CD4-positive, alpha-beta T cell treated with Interferon gamma for 1 hour (primary cell): ENCODE data around the gene TEAD3.

Experiments
- DNase-seq: peaks from one replicate; pipeline ENCODE4 v3.0.0-alpha.2; 2020

TEAD3 gene

DNA sequence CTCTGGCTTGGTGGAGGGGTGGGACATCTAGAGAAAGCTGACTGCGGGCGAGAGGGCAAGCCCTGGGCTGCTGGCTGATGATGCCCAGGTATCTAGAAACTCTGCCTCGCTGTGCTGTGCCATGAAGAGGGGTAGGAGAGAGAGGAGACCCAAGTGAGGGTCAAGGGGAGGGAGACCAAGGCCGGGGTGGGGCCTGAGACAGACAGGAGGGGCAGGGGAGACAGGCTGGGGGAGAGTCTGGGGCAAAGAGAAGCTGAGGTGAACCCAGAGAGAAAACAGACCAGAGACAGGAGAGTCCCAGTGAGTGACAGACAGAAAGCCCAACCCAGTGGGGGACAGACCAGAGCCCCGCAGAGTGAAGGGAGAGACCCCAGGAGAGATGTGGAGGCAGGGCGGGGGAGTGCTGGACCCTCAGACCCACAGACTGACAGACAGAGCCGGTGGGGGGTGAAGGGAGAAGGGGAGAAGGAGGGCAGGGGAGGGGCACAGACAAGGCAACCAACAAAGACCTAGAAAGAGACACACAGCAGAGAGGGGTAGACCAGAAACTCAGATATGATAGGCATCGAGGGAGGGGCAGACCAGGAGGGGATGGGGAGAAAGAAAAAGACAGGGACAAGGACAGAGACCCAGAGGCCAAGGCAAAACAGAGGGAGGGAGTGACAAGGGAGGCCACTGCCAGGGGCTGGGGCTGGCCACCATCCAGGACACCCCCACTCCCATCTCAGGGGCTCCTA lies 5.9 kb downstream of the TEAD3 start:
- no peak for DNase-seq

DNA sequence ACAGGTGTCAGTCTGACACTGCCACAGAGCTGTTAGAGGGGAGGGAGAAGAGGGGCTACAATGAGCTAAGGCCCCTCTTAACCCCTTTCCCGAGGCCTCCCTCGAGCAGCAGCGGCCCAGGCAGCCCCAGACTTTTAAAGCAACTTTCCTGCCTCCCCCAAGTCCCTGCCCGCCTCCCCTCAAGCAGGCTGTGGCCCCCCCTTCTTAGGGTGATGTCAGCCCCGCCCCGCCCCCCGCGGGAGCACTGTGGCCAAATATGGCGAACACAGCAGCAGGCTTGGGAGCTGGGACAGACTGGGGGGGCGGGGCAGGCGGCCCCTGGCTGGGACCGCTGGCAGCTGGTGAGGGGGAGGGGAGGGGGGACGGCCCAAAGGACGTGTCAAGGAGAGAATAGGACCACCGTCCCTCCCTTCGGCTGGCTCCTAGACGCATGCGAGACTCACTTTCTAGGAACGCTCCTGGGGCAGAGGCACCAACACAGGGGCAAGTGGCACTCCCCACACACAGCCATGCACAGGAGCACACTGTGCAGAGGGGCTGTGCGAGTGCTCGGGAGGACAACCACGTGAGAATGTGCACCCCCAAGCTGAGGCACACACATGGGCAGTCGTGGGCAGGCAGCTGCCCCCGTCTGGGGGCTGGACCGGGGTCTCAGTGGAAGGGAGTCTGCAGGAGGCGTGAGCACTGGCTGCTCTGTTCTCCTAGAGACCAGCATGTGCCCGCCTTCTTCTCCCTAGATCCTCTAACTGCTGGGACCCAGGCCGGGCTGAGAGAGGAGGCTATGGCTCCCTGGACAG lies 6.7 kb downstream of the TEAD3 start:
- no peak for DNase-seq

DNA sequence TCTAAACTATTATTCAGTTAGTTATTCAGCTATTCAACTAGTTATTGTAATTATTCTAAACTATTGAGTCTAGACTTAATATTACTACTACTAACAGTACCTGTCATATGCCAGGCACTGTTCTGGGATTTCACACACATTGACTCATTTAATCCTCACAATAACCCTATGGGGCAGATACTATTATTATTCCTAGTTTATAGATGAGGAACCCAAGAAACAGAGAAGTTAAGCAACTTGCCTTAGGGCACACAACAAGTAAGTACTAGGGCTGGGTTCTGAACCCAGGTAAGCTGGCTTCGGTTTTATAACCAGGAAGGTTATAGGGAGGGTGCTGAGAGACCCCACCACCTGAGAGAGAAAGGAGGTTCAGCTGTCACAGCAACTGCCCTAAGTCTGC lies 7.8 kb downstream of the TEAD3 start:
- DNase-seq = no peak

DNA sequence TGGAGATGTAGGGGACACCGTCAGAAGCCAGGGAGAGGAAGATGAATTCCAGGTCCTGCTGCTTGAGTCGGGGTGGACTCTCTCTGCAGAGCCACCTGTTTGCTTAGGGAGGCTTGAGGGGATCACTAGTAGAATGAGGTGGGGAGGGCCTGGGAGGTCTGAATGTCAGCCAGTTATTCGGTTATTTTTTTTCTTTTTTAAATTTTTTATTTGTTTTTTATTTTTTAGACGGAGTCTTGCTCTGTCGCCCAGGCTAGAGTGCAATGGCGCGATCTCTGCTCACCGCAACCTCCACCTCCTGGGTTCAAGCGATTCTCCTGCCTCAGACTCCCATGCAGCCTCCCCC lies 8.4 kb downstream of the TEAD3 start:
- DNase-seq = no peak

DNA sequence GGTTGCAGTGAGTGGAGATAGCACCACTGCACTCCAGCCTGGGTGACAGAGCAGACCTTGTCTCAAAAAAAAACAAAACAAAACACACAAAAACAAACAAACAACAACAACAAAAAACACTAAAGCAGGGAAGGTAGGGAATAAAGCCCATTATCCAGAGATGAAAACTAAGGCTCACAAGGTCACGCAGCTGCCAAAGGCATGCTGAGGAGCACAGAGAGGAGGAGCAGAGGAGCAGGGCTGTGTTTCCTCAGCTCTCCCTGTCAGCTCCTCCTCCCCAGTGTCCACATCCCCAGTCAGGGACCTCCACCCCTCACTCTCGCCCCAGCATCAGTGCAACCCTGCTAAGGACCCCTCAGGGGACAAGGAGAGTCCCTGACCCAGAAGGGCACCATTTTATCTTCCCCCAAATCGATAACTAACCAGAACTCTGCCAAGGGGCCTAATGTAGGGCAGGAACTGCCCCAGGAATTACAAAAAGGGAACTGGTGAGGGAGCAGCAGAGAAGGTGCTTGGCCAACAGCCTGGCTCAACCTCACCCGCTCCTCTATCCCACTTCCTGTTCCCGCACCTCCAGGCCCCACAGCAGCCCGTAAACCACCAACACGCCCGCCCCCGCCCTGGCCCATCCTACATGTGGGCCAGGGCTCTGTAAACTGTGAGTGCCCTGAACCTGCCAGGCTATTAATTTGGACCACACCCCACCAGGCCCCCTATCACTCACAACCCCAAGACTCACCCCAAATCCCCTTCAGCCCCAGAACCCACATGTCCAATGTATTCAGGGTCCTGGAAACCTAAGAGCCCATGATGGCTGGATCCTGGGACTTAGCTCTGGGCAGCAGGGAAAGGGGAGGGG lies 9.0 kb downstream of the TEAD3 start:
- no peak for DNase-seq

DNA sequence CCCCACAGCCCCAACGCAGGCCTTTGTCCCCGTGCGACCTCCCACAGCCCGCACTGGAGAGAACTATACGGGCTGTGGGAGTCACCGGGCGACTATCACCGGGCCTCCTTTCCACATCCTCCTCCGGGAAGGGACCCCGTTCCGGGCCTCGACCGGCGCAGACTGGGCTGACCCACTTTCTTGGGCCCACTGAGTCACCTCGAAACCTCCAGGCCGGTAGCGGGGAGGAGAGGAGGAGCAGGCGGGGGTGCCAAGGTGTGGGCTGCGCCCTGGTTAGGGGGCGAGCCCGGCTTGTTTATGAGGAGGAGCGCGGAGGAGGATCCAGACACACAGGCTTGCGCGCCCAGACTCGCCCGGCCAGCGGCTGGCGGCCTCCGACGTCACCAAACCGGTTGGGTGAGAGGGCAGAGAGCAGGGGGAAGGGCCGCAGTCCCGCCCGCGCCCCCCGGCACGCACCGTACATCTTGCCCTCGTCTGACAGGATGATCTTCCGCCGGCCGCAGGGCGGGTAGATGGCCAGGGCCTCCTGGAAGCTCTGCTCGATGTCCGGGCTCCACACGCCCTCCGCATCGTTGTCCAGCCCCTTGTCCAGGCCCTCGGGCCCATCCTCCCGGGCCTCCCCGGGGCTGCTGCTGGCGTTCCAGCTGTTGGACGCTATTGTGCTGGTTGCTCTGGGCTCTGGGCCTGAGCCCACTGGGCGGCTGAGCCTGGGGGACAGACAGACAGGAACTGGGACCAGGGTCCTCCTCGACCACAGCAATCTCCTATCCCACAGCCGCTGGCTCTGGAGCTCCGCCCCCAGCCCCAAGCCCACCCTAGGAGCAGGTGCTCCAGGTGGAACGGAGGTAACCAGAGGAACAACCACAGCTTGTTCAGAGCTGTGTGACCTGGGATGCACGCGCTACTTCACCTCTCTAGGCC lies 10.6 kb downstream of the TEAD3 start:
- DNase-seq = no peak

DNA sequence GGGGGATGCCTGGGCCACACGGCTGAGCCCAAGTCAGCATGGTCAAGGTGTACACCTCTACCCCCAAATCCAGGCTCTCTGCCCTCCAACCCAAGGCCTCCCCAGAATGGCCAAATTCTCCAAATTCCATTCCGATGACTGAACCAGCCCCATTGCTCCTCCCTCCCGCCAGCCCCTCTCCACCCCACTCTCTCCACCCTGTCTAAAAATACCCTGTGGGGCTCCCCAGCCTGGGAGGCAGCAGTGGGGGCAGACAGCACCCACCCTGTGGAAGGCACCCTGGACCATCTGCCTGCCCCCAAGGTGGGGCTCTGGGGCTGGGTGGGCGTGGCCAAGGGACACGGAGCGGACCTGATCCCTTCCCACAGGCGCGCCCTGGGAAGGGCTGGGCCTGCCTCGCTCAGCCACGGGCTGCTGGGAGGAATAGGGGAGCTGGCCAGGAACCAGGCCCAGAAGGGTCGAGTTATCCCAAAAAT lies 11.4 kb downstream of the TEAD3 start:
- no peak for DNase-seq

DNA sequence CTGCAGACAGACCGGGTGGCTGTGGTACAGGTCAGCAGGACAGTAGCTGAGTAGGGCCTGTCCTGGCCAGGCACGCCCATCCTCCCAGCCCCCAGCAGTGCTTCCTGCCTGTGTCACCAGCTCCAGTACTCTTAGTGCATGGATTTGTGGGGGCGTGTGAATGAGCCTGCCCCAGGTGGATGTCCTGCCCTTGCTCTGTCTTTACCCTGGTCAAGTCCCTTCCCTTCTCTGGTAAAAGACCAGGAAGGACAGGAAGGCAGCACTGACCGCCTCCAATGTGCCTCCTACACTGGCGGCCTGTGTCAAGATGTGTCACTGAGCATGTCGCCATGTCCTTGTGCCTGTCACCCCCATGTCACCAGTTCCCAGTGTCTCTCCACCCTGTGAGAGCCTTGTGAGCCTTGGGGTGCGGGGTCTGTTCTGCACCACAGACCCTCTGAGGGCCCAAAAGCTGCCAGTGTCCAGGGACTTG lies 11.9 kb downstream of the TEAD3 start:
- no peak for DNase-seq

DNA sequence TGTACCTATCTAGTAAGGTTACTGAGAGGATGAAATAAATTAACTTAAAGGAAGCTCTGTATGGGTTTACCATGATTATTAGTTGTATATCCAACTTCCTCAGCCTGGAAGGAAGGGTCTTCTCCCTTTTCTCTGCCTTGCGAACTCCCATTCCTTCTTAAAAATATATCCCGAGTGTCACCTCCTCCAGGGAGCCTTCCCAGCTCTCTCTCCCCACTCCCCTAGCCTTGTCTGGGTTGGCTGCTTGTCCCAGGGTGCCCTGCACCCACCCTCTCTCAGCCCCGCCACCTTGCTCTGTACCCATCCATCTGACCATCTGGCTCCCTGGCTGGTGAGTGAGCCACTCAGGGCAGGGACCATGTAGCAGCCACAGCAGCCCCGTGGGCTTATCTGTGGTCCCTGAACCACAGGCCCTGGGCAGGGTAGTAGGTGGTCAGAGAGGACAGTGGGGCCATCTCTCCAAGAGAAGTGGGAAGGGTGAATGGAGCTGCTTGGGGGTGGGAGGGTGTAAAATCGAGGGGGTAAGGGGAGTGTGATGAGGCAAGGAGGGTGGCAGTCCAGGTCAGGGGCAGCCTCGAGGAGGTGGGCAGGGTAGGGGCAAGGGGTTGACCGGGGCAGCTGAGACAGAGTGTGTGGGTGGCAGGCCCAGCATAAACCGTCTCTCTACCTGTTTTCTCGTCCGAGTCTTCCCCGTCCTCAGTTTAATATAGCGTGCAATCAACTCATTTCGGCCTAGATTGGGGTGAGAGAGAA lies 12.8 kb downstream of the TEAD3 start:
- DNase-seq = no peak

DNA sequence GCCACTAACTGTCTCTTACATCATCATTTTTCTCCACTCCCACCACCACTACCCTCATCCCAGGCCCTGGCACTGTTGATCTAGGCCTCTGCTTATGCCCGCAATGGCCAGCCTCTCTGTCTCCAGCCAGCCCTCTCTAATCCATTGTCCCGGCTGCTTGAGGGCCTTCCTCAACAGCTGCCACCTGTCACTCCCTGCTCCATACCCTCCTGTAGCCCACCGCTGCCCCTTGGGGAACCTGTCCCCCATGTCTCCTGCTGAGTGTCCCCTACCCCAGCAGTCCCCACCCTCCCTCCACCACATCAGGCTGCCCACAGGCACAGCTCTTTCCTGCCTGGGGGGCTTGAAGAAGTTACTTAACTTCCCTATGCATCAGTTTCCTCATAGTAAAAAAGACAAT lies 13.4 kb downstream of the TEAD3 start:
- DNase-seq = no peak

DNA sequence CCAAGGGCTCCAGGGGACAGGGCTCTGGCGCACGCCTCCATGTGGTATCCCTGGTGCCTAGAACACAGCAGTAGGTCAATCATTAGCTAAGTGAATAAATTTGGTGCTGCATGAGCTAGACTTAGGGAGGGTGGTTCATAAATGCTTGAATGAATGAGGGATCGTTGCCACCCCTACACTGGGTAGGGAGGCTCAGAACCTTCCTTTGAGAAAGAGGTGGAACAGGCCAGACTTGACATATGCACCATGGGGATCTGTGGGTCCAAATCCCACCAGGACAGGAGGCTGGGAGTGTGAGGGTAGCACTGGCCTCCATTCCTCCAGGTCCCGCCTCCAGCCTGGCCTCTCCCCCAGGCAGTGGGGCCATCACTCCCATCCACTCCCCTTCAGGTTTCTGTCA lies 13.8 kb downstream of the TEAD3 start:
- DNase-seq = no peak

DNA sequence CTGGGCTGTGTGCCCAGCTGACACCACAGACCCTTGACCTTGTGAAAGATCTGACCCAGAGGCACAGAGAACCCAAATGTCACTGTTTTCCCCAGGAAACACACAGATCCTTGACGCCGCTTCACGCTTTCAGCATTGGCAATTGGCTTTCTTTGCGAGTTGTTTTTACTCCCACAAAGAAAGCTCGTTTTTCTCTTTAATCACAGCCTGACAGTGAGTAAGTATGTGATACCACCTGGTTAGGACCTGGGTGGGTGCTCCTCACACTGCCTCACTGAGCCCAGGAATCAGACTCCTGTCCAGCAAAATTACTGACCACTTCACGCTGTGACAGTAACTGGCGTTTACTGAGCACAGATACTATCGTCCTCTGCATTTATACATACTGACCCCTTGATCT lies 15.7 kb downstream of the TEAD3 start:
- DNase-seq = no peak

DNA sequence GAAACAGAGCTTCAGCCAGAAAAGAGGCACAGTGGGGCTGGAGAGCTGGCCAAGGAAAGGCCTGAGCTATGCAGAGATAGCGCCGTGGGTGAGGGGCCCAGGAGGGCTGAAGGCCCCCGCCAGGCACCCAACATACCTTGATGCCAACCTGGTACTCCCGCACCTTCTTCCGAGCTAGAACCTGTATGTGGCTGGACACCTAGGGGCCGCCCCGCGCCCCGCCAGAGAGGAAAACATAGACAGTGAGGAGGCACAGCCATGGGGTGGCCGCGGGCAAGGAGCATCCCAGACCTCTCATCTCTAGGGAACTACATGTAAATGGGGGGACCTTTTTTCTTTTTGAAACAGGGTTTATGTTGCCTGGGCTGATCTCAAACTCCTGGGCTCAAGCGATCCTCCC lies 16.7 kb downstream of the TEAD3 start:
- DNase-seq = no peak

DNA sequence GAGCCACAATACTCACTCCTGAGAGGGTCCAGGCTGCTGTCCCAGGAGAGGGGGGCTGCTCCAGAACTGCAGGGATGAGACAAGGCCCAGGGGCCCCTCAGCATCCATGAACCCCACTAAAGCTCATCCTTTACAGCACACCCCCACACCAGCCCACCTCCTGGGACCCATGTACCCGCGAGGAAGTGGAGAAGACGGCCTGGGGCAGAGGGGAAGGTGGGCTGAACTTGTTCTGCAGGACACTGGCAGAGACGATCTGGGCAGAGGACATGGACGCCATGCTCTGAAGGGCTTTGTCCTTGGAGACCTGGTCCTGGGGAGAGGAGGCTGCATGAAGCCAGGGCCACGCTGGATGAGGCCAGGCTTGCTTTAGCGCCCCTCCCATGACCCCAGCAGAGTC lies 18.6 kb downstream of the TEAD3 start:
- DNase-seq = no peak

DNA sequence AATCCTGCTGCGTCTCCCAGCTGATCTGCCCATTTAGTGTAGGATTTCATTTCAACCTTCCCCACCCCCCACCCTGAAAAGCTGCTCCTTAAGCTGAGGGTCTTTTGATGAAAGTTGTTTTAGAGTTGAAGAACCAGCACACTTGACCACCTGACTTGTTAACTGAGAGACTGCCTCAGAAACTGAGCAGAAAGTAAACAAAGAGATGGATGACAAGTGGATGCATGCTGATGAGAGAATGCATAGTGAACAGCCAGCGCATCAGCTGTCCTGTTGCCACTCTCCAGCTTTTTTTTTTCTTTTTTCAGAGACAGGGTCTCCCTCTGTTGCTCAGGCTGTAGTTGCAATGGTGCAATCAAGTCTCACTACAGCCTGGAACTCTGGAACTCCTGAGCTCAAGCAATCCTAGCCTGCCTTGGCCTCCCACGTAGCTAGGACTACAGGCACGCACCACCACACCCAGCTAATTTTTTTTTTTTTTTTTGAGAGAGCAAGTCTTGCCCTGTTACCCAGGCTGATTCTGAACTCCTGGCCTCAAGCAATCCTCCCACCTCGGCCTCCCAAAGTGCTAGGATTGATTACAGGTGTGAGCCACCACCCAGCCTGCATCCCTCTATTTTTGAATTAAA lies 19.2 kb downstream of the TEAD3 start:
- no peak for DNase-seq

DNA sequence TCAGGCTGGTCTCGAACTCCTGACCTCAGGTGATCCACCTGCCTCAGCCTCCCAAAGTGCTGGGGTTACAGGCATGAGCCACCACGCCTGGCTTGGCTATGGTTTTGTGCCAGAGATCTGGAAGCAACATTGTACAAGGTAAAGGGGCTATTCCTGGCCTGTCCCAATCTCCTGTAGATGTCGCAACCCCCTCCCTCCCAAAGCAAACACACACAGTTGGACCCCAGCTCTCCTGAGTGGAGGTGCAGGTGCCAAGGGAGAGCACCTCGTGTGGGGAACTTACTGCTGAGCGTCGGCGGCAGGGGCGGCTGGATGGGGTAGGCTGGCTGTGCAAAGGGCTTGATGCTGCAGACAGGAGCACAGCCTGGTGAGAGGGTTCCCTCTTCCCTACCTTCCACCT lies 19.9 kb downstream of the TEAD3 start:
- no peak for DNase-seq

DNA sequence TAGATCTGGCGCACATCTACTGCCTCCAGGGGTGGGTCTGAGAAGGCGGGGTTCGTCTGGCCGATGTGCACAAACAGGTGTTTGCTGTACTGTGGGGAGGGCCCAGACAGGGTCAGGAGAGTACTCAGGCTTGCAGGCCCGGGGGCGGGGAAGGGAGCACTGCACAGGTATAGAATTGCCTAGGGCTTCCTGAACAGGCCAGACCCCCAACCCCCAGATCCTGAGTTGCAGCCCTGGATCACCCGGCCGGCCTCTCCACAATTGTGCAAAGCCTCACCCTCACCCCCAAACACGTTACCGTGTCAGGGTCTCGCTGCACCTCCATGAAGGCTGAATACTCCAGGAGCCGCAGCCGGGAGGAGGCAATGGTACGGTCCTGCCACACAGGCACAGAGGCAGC lies 20.9 kb downstream of the TEAD3 start:
- DNase-seq = no peak

DNA sequence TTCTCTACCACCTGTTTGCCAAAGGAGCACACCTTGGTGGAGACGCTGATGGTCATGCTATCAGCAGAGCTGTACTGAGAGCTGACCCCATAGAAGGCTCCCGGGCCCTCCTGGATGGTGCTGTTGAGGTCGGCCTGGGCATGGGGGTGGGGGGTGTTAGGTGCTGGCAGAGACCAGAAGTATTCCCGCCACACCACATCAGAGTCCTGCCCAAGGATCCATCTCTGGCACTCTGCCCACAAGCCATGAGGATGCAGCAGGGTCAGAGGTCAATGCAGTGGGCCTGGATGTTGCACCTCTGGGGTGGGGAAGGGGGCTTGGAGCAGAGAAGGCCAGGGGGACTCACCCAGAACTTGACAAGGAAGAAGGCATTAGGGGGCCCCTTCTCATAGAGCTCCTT lies 21.3 kb downstream of the TEAD3 start:
- DNase-seq = no peak

DNA sequence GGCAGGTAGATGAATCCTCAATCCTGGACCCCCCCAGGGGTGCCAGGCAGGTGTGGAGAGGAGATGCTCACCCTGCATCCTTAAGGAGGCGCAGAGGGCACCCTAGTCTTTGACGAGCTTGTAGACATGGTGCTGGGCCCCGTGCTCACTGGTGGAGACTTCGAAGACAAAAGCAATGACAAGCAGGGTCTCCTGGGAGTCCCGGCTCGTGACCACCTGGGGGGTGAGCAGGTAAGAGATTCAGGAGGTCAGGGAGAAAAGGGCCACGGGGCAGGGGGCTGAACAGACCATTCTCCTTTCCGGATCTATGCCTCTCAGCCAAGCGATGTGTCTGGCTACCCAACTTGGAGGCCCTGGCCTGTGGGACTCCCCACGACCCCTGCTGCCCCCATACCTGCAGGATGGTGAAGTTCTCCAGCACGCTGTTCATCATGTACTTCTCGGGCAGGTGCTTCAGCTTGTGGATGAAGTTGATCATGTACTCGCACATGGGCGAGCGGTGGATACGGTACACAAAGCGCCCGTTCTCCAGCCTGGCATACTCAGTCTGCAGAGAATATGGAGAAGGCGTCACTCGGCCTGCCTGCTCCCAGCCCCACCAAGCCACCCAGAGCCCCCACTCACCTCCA lies 21.8 kb downstream of the TEAD3 start:
- DNase-seq = no peak

DNA sequence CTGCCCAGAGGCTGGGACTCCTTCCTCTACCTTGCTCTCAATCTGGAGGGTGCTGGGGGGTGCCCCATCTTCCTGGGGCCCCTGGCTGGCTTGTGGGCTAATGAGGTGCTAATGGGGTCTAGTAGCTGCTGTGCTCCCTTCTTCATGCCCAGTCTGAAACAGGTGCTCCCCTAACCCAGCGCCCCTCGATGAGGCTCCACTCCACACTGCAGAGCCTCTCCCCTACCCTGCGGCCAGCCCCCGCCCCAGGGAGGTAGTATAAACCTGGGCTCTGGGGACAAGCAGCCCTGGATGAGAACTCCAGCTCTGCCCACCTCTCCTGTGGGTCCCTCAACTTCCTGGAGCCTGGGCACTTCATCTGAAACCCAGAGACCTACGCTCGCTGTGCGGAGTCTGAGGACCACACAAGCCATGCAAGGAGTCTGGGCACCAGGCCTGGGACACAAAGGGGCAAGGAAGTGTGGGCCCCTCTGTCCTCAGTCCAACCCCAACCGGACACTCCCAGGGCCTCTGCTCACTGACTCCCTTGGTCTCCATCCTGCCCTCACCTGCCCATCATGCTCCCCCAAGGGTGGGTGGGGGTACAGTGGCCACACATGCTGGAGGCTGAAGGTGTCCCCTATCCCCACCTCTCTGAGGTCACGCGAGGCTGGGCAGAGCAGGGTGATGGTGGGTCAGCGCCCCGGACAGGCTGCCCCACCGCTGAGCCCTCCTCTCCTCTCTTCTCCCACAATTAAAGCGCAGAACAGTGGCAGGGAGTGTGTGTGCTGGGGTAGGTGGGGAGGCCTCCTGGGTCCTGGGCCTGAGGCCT lies 22.5 kb downstream of the TEAD3 start:
- DNase-seq = no peak
